Fibroblast of lung (primary cell): ENCODE results near the gene LRRN4.

Experiments used
- EZH2 ChIP-seq: IDR thresholded peaks from 2 replicates; pipeline ENCODE4 v1.5.1; 2012; ENCODE audit warnings: low read length, control low read depth, mild to moderate bottlenecking; ENCODE audit errors: missing control alignments
- TF ChIP-seq, protein P1 (sequence below), 2 donors: IDR thresholded peaks in 1 of 2; conservative IDR thresholded peaks in 1 of 2; 1 replicate in 1 of 2; 2 replicates in 1 of 2; pipeline ENCODE4 v1.5.1; 2011 to 2012; ENCODE audit warnings: low read length in 2 of 2, control low read depth in 1 of 2, inconsistent platforms in 1 of 2, low read depth in 1 of 2, mild to moderate bottlenecking in 1 of 2

GRCh38 chr20:6014957-6015356 lies 38.9 kb downstream of the LRRN4 start:
- TF ChIP-seq, protein P1, sequence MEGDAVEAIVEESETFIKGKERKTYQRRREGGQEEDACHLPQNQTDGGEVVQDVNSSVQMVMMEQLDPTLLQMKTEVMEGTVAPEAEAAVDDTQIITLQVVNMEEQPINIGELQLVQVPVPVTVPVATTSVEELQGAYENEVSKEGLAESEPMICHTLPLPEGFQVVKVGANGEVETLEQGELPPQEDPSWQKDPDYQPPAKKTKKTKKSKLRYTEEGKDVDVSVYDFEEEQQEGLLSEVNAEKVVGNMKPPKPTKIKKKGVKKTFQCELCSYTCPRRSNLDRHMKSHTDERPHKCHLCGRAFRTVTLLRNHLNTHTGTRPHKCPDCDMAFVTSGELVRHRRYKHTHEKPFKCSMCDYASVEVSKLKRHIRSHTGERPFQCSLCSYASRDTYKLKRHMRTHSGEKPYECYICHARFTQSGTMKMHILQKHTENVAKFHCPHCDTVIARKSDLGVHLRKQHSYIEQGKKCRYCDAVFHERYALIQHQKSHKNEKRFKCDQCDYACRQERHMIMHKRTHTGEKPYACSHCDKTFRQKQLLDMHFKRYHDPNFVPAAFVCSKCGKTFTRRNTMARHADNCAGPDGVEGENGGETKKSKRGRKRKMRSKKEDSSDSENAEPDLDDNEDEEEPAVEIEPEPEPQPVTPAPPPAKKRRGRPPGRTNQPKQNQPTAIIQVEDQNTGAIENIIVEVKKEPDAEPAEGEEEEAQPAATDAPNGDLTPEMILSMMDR (conservative IDR thresholded peaks at IDR 0.05 in 1 of 2, IDR thresholded peaks at IDR 0.05 in 1 of 2; ENCODE audit: low read depth in 1 of 2, low read length in 2 of 2): no peak
- no peak for TF ChIP-seq EZH2
